ENCODE measurements around the gene RERG. TPM values are rescaled to one million over a fixed set of nuclear protein-coding genes. Genes with fewer than 3 reads are reported as not detected.

RERG gene
- total and polyA plus RNA-seq, 2 experiments from 2014 or later, result 1.1 to 1.5 TPM

GRCh38 chr12:15253990-15254389 is 32.8 kb upstream of the RERG start (continued):
- no peak for TF ChIP-seq JUNB (IDR thresholded peaks at IDR 0.05; ENCODE audit: unreplicated experiment)
- TF ChIP-seq EZH2phosphoT487 (IDR thresholded peaks at IDR 0.05; ENCODE audit: unreplicated experiment), result no peak
- TF ChIP-seq ZNF331 (CRISPR knock-in tag; IDR thresholded peaks at IDR 0.05; ENCODE audit: low read depth), result no peak
- no peak for TF ChIP-seq ZNF114 (CRISPR knock-in tag; IDR thresholded peaks at IDR 0.05)
- TF ChIP-seq REST (IDR thresholded peaks at IDR 0.05; ENCODE audit: unreplicated experiment), result no peak
- no peak for TF ChIP-seq NANOG (IDR thresholded peaks at IDR 0.05; ENCODE audit: borderline replicate concordance)
- no peak for TF ChIP-seq POLR2AphosphoS5 (IDR thresholded peaks at IDR 0.05; ENCODE audit: low read depth)
- TF ChIP-seq STAT1 (IDR thresholded peaks at IDR 0.05; ENCODE audit: unreplicated experiment), result no peak
- no peak for TF ChIP-seq EZH2 (IDR thresholded peaks at IDR 0.05; ENCODE audit: low read depth, unreplicated experiment)

- no peaks in the 10 kb centered on the region for H4K20me1 ChIP-seq (replicated peaks; ENCODE audit: insufficient read depth)
- no peaks in the 10 kb centered on the region for H3K27me3 Mint-ChIP-seq (ENCODE audit: insufficient read depth, low read depth, poor library complexity)
- ATAC-seq (no peak), DNase-seq (ENCODE audit: low spot score) (no peak)
- no peaks in the 10 kb centered on the region for H3K79me2 ChIP-seq (replicated peaks; ENCODE audit: insufficient read depth)
- TF ChIP-seq ZNF462 (CRISPR knock-in tag; IDR thresholded peaks at IDR 0.05) (no peak), NANOG (IDR thresholded peaks at IDR 0.05; ENCODE audit: borderline replicate concordance) (no peak), EZH2 (IDR thresholded peaks at IDR 0.05; ENCODE audit: low read depth, unreplicated experiment) (no peak), ZNF114 (CRISPR knock-in tag; IDR thresholded peaks at IDR 0.05) (no peak)
- H3K4me1 Mint-ChIP-seq, result no peaks in the 10 kb centered on the region; the same call in 2 of the 3 replicates
- H3K27me3 ChIP-seq (ENCODE audit: insufficient read depth), result no peaks in the 10 kb centered on the region
- no peaks in the 10 kb centered on the region for H3K36me3 ChIP-seq (ENCODE audit: insufficient read depth)
- H3K4me3 Mint-ChIP-seq, result no peak overlapping the region
- no peaks in the 10 kb centered on the region for H3K9me3 Mint-ChIP-seq
- H2AFZ ChIP-seq, result no peak overlapping the region
- no peaks in the 10 kb centered on the region for H3K9me2 ChIP-seq (ENCODE audit: insufficient read depth)
- no peak overlapping the region for H3K4me3 ChIP-seq
- no peak overlapping the region for H3K27ac ChIP-seq (ENCODE audit: low read depth)
- no peak overlapping the region for H3K4me2 ChIP-seq
- H3K36me3 Mint-ChIP-seq (ENCODE audit: low read depth), result no peaks in the 10 kb centered on the region
- H3F3A ChIP-seq (replicated peaks; ENCODE audit: low read depth), result no peaks in the 10 kb centered on the region
- no peaks in the 10 kb centered on the region for H3K4me1 ChIP-seq (ENCODE audit: insufficient read depth)
- no peak overlapping the region for H3K27ac Mint-ChIP-seq
Observed at GRCh38 chr12:15244926-15245325, 23.7 kb upstream of the RERG start.
